Activated CD4-positive, alpha-beta T cell treated with anti-CD3 and anti-CD28 coated beads for 36 hours (primary cell): ENCODE data around the gene WT1. TPM values are rescaled to one million over a fixed set of nuclear protein-coding genes. Genes with fewer than 3 reads are reported as not detected.

Experiments
- ATAC-seq: fragments of 200-7000 bp; cut with Tn5 transposase; one replicate; pipeline ENCODE4 v1.10.0; 2021; ENCODE audit warnings: mild to moderate bottlenecking, moderate library complexity
- CTCF ChIA-PET: fragments of 350-600 bp; sonication (Branson Sonifier 250); formaldehyde crosslinking; loops from one replicate; lab custom pipeline; 2021; ENCODE audit warnings: antibody characterized with exemption; lab: Charles Lee
- POLR2A ChIA-PET: fragments of 350-600 bp; sonication (Branson Sonifier 250); formaldehyde crosslinking; loops from one replicate; lab custom pipeline; 2021; ENCODE audit warnings: antibody characterized with exemption, inconsistent platforms; lab: Charles Lee
- DNase-seq: peaks from one replicate; pipeline ENCODE4 v3.0.0-alpha.2; 2020
- H3K27ac Mint-ChIP-seq: one replicate; pipeline ENCODE4 v1.8.0; 2021; ENCODE audit warnings: mixed read lengths
- H3K27me3 Mint-ChIP-seq: one replicate; pipeline ENCODE4 v1.8.0; 2021; ENCODE audit warnings: mixed read lengths
- H3K36me3 Mint-ChIP-seq: one replicate; pipeline ENCODE4 v1.8.0; 2021; ENCODE audit warnings: low read depth, mixed read lengths
- H3K4me1 Mint-ChIP-seq: one replicate; pipeline ENCODE4 v1.8.0; 2021; ENCODE audit warnings: mixed read lengths
- H3K4me3 Mint-ChIP-seq: one replicate; pipeline ENCODE4 v1.8.0; 2021; ENCODE audit warnings: mild to moderate bottlenecking, moderate library complexity, mixed read lengths
- H3K9me3 Mint-ChIP-seq: one replicate; pipeline ENCODE4 v1.8.0; 2021; ENCODE audit warnings: low read depth, mixed read lengths
- intact Hi-C, 2 experiments: fragments of 100-400 bp; cut with DNase I in 1 of 2; cut with micrococcal nuclease in 1 of 2; formaldehyde crosslinking; loops; one replicate each; pipeline versions ENCODE4 v1.14.2 to v1.15.1; 2022 to 2024; cut with DNase I, micrococcal nuclease
- total RNA-seq, 2 experiments: library from RNA; stranded (reverse); gene quantifications; one replicate each; pipeline ENCODE4 v1.2.3, GENCODE V29; 2021

WT1 gene
- total RNA-seq, 2 experiments from 2014 or later: not detected

DNA sequence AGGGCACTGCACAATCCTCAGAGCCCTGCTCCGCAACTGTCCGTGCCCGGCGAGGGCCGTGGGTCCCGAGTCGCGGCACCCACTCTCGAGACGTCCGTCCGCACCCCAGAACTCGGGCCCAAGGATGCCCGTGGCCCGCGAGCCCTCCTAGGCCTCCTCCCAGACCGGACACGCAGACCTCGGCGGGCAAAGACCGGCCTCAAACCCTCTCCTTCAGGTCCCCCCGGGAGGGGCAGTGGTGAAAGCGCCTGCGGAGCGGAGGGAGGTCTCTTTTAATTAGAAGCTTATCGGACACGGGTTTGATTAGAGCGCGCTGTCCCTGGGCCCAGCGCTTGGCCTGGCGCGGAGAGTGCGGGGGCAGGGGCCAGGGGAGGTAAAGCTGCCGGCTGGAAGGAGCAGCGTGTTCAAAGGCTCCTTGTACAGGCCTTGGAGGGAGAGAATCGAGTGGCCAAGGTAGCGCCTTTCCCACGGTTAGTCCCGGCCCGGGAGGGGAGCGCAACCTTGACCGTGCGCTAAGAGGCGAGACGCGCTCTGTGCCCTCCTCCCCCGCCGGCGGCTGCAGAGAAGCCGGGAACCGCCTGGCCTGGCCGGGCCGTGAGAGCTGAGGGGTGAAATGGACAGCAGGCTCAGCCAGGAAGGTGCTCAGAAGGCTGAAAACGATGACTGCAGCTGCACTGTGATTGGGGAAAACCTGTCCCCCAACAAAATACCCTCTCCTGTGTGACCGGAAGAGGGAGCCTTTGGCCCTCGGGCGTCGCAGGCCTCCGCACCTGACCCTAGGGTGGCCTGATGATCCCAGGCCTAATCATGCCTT lies 4.6 kb downstream of the WT1 start:
- ChIA-PET CTCF (interaction anchor here (1.5 kb wide), 1 partner anchor 8 kb away, joined by 4 read pairs; no protein-coding TSS in a partner anchor), POLR2A (interaction anchor here (0.6 kb wide), 1 partner anchor 182 kb away, joined by 3 read pairs; no protein-coding TSS in a partner anchor)
- Mint-ChIP-seq H3K36me3 (no peaks in the 10 kb centered on the region), H3K4me3 (no peak overlapping the region), H3K4me1 (peaks cover 20% of the 10 kb centered on the region), H3K27me3 (peaks cover 82% of the 10 kb centered on the region), H3K9me3 (no peaks in the 10 kb centered on the region), H3K27ac (no peak overlapping the region)
- DNase-seq (peak; percentile 13), ATAC-seq (no peak)
- intact Hi-C loops: loop anchor here (10.0 kb wide), 1 partner anchor 364 kb away; the partner anchor contains the start of gene CCDC73 (in 2 of the 2)

GRCh38 chr11:32429477-32429876 lies 5.9 kb downstream of the WT1 start:
- DNase-seq (no peak), ATAC-seq (no peak)
- H3K4me3 Mint-ChIP-seq: no peak overlapping the region
- H3K27ac Mint-ChIP-seq: no peak overlapping the region
- peaks cover 84% of the 10 kb centered on the region for H3K27me3 Mint-ChIP-seq
- intact Hi-C loops: loop anchor here in 1 of 2 experiments (5.0 kb wide), 1 partner anchor 97 kb away; no protein-coding TSS in a partner anchor
- H3K36me3 Mint-ChIP-seq: no peaks in the 10 kb centered on the region
- peaks cover 20% of the 10 kb centered on the region for H3K4me1 Mint-ChIP-seq
- ChIA-PET POLR2A (interaction anchor here (0.5 kb wide), 1 partner anchor 285 kb away, joined by 4 read pairs; no protein-coding TSS in a partner anchor), CTCF (interaction anchor here (0.6 to 1.5 kb wide), 2 partner anchors 9 to 37 kb away, joined by 3 to 4 read pairs; no protein-coding TSS in a partner anchor)
- H3K9me3 Mint-ChIP-seq: no peaks in the 10 kb centered on the region

DNA sequence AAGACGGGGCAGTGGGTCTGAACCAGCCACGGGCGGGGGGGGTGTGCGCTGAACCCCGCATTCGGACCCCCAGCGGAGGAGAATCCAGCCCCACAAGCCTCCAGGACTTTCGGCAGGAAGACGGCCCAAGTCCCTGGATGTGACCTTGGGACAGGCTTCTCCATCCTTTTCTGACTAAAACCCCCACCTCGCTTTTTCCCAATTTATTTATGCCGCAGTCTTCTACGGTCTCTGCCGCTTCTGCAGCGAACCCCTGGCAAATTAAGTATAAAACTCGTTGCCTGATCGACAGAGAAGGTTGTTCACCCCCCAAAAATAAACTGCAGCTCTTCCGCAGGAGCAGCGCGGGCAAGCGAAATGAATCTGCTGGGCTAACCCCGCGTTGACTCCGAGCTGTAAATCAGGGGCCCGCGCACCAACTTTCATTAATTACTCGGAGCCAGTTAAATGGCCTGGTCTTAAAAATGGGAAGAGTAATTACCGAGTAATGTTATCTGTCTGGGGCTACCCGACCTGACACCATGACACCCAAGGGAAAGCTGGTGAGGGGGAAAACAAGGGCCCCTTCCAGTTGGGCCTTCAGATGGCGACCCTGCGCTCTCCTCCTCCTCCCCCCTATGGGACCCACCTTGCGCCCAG lies 6.6 kb downstream of the WT1 start:
- POLR2A ChIA-PET: no interaction called here
- H3K27me3 Mint-ChIP-seq: peaks cover 77% of the 10 kb centered on the region

GRCh38 chr11:32427935-32428664 lies 7.2 kb downstream of the WT1 start:
- ChIA-PET CTCF (no interaction called here), POLR2A (no interaction called here)
- Mint-ChIP-seq H3K36me3 (no peaks in the 10 kb centered on the region), H3K27me3 (peaks cover 74% of the 10 kb centered on the region), H3K4me3 (no peak overlapping the region), H3K27ac (no peak overlapping the region), H3K9me3 (no peaks in the 10 kb centered on the region), H3K4me1 (peaks cover 9% of the 10 kb centered on the region)
- ATAC-seq (peak; percentile 23), DNase-seq (peak; percentile 23)
- intact Hi-C loops: loop anchor here in 1 of 2 experiments (5.0 kb wide), 1 partner anchor 96 kb away; no protein-coding TSS in a partner anchor

More for the DNA sequence above, 6.6 kb downstream of the WT1 start:
- ATAC-seq (no peak), DNase-seq (no peak)
- Mint-ChIP-seq H3K27ac (no peak overlapping the region), H3K4me1 (peaks cover 16% of the 10 kb centered on the region), H3K36me3 (no peaks in the 10 kb centered on the region), H3K4me3 (no peak overlapping the region), H3K9me3 (no peaks in the 10 kb centered on the region)
- CTCF ChIA-PET: interaction anchor here (0.6 to 1.5 kb wide), 2 partner anchors 10 to 38 kb away, joined by 3 to 4 read pairs; no protein-coding TSS in a partner anchor
- intact Hi-C loops: loop anchor here in 1 of 2 experiments (5.0 kb wide), 1 partner anchor 96 kb away; no protein-coding TSS in a partner anchor

DNA sequence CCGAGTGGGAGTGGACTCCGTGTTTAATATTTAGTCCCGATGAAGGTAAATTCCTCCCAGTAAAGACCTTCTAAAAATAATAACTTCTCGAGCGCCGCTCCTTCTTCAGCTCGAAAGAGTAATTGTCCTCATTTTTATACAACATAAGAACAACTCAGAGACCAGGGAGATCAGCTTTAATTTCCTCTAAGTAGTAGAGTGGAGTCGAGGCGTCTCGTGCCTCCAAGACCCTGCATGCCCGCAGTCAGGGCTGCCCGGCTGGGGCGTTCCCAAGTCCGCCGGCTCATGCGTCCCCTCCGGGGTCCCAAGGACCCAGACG lies 7.8 kb downstream of the WT1 start:
- Mint-ChIP-seq H3K4me1 (peaks cover 6% of the 10 kb centered on the region), H3K4me3 (no peak overlapping the region), H3K9me3 (no peaks in the 10 kb centered on the region), H3K27me3 (peaks cover 71% of the 10 kb centered on the region), H3K36me3 (no peaks in the 10 kb centered on the region), H3K27ac (no peak overlapping the region)
- ATAC-seq (no peak), DNase-seq (no peak)
- POLR2A ChIA-PET: no interaction called here
- CTCF ChIA-PET: no interaction called here
- intact Hi-C loops: loop anchor here in 1 of 2 experiments (5.0 kb wide), 1 partner anchor 95 kb away; no protein-coding TSS in a partner anchor

- POLR2A ChIA-PET: no interaction called here
- Mint-ChIP-seq H3K4me1 (peaks cover 9% of the 10 kb centered on the region), H3K4me3 (no peak overlapping the region)
Measured at GRCh38 chr11:32426819-32427615, 8.3 kb downstream of the WT1 start.

GRCh38 chr11:32426192-32426591 lies 9.1 kb downstream of the WT1 start:
- DNase-seq: no peak
- Mint-ChIP-seq H3K4me1 (peaks cover 17% of the 10 kb centered on the region), H3K27me3 (peaks cover 60% of the 10 kb centered on the region), H3K36me3 (no peaks in the 10 kb centered on the region), H3K9me3 (no peaks in the 10 kb centered on the region), H3K4me3 (no peak overlapping the region), H3K27ac (no peak overlapping the region)
- no peak for ATAC-seq
- ChIA-PET POLR2A (no interaction called here), CTCF (no interaction called here)
- intact Hi-C loops: loop anchor here in 1 of 2 experiments (5.0 kb wide), 1 partner anchor 94 kb away; no protein-coding TSS in a partner anchor

More at GRCh38 chr11:32426819-32427615, 8.3 kb downstream of the WT1 start:
- no peak overlapping the region for H3K27ac Mint-ChIP-seq
- H3K36me3 Mint-ChIP-seq: no peaks in the 10 kb centered on the region
- ATAC-seq: no peak
- intact Hi-C loops: loop anchor here in 1 of 2 experiments (5.0 kb wide), 1 partner anchor 95 kb away; no protein-coding TSS in a partner anchor
- H3K9me3 Mint-ChIP-seq: no peaks in the 10 kb centered on the region
- H3K27me3 Mint-ChIP-seq: peaks cover 66% of the 10 kb centered on the region
- CTCF ChIA-PET: no interaction called here
- DNase-seq: peak; percentile 35

- Mint-ChIP-seq H3K27me3 (peaks cover 57% of the 10 kb centered on the region), H3K27ac (no peak overlapping the region), H3K4me1 (peaks cover 21% of the 10 kb centered on the region), H3K36me3 (no peaks in the 10 kb centered on the region), H3K9me3 (no peaks in the 10 kb centered on the region), H3K4me3 (no peak overlapping the region)
- ATAC-seq (no peak), DNase-seq (no peak)
- CTCF ChIA-PET: interaction anchor here (0.7 kb wide), 1 partner anchor 618 kb away, joined by 3 read pairs; no protein-coding TSS in a partner anchor
- POLR2A ChIA-PET: no interaction called here
- intact Hi-C loops: loop anchor here in 1 of 2 experiments (5.0 kb wide), 1 partner anchor 93 kb away; no protein-coding TSS in a partner anchor
Measured at GRCh38 chr11:32425761-32426160, 9.6 kb downstream of the WT1 start.

GRCh38 chr11:32422545-32422944 lies 12.8 kb downstream of the WT1 start:
- no peaks in the 10 kb centered on the region for H3K9me3 Mint-ChIP-seq
- no peaks in the 10 kb centered on the region for H3K36me3 Mint-ChIP-seq
- DNase-seq (no peak), ATAC-seq (no peak)
- H3K27me3 Mint-ChIP-seq: peaks cover 29% of the 10 kb centered on the region
- no peak overlapping the region for H3K27ac Mint-ChIP-seq
- no peak overlapping the region for H3K4me3 Mint-ChIP-seq
- H3K4me1 Mint-ChIP-seq: peaks cover 21% of the 10 kb centered on the region
- ChIA-PET CTCF (no interaction called here), POLR2A (no interaction called here)
- intact Hi-C loops: no loop called here

- CTCF ChIA-PET: interaction anchor here (0.8 to 1.9 kb wide), 4 partner anchors 48 to 371 kb away, joined by 3 to 4 read pairs (median 3); no protein-coding TSS in a partner anchor
- DNase-seq: no peak
- H3K36me3 Mint-ChIP-seq: no peaks in the 10 kb centered on the region
- POLR2A ChIA-PET: interaction anchor here (0.7 kb wide), 1 partner anchor 161 kb away, joined by 3 read pairs; no protein-coding TSS in a partner anchor
- H3K27me3 Mint-ChIP-seq: peaks cover 26% of the 10 kb centered on the region
- intact Hi-C loops: no loop called here
- H3K4me3 Mint-ChIP-seq: no peak overlapping the region
- H3K27ac Mint-ChIP-seq: no peak overlapping the region
- peaks cover 20% of the 10 kb centered on the region for H3K4me1 Mint-ChIP-seq
- ATAC-seq: no peak
- no peaks in the 10 kb centered on the region for H3K9me3 Mint-ChIP-seq
Measured at GRCh38 chr11:32421992-32422391, 13.3 kb downstream of the WT1 start.
